GM21423 (cell line): ENCODE data around the gene SIRPA.

Experiments
- ATAC-seq: cut with Tn5 transposase; IDR thresholded peaks from one replicate; pipeline ENCODE4 v1.9.1; 2021; ENCODE audit warnings: mild to moderate bottlenecking, moderate library complexity; ENCODE audit not compliant: unreplicated experiment

SIRPA gene

GRCh38 chr20:1930165-1930564 is 35.0 kb downstream of the SIRPA start:
- no peak for ATAC-seq

GRCh38 chr20:1931830-1932229 is 36.6 kb downstream of the SIRPA start:
- ATAC-seq: no peak

- no peak for ATAC-seq
These were observed 37.8 kb downstream of the SIRPA start for GRCh38 chr20:1932971-1933370.

GRCh38 chr20:1933465-1933870 is 38.3 kb downstream of the SIRPA start:
- ATAC-seq: no peak

- no peak for ATAC-seq
These were observed 38.9 kb downstream of the SIRPA start for GRCh38 chr20:1934156-1934555.

- no peak for ATAC-seq
These were observed 39.7 kb downstream of the SIRPA start for GRCh38 chr20:1934721-1935573.

GRCh38 chr20:1935696-1936366 is 40.6 kb downstream of the SIRPA start:
- no peak for ATAC-seq

- no peak for ATAC-seq
These were observed 42.2 kb downstream of the SIRPA start for GRCh38 chr20:1937316-1937976.

GRCh38 chr20:1938464-1939269 is 43.5 kb downstream of the SIRPA start:
- ATAC-seq: no peak

- ATAC-seq: no peak
These were observed 44.0 kb downstream of the SIRPA start for GRCh38 chr20:1939270-1939595.

- ATAC-seq: no peak
These were observed 45.4 kb downstream of the SIRPA start for GRCh38 chr20:1940581-1940980.

- no peak for ATAC-seq
These were observed 46.0 kb downstream of the SIRPA start for GRCh38 chr20:1941226-1941625.

- no peak for ATAC-seq
These were observed 46.9 kb downstream of the SIRPA start for GRCh38 chr20:1942061-1942460.

GRCh38 chr20:1942486-1943274 is 47.5 kb downstream of the SIRPA start:
- ATAC-seq: no peak

GRCh38 chr20:1943275-1944002 is 48.2 kb downstream of the SIRPA start:
- no peak for ATAC-seq

GRCh38 chr20:1944345-1945091 is 49.3 kb downstream of the SIRPA start:
- ATAC-seq: no peak

GRCh38 chr20:1945134-1945618 is 50.0 kb downstream of the SIRPA start:
- ATAC-seq: no peak

- no peak for ATAC-seq
These were observed 50.5 kb downstream of the SIRPA start for GRCh38 chr20:1945660-1946059.

- ATAC-seq: no peak
These were observed 51.2 kb downstream of the SIRPA start for GRCh38 chr20:1946442-1946761.
